RWPE2 (cell line): ENCODE results near the gene WDR1.

ENCODE experiments used
- ATAC-seq: fragments of 200-7000 bp; cut with Tn5 transposase; 3 replicates; pipeline ENCODE4 v1.9.1; 2021; ENCODE audit warnings: low read depth
- DNase-seq: peaks from one replicate; pipeline ENCODE4 v3.0.0-alpha.2; 2020; ENCODE audit warnings: low spot score
- H3K27ac ChIP-seq: fragments of 450-650 bp; 2 replicates; pipeline ENCODE4 v1.5.1; 2017; ENCODE audit warnings: mild to moderate bottlenecking; ENCODE audit not compliant: poor library complexity, severe bottlenecking
- H3K27me3 ChIP-seq: fragments of 250-450 bp; sonication (Bioruptor Pico); 2 replicates; pipeline ENCODE4 v1.5.1; 2021; ENCODE audit warnings: mild to moderate bottlenecking, moderate library complexity; ENCODE audit not compliant: insufficient read depth, poor library complexity, severe bottlenecking
- H3K36me3 ChIP-seq: fragments of 250-450 bp; sonication (Bioruptor Pico); 2 replicates; pipeline ENCODE4 v1.5.1; 2020; ENCODE audit warnings: low read depth, mild to moderate bottlenecking, moderate library complexity
- H3K4me1 ChIP-seq: fragments of 250-450 bp; sonication (Bioruptor Pico); 2 replicates; pipeline ENCODE4 v1.5.1; 2021; ENCODE audit warnings: mild to moderate bottlenecking, moderate library complexity; ENCODE audit not compliant: insufficient read depth, poor library complexity, severe bottlenecking
- H3K4me3 ChIP-seq: fragments of 250-450 bp; sonication (Bioruptor Pico); 2 replicates; pipeline ENCODE4 v1.5.1; 2021; ENCODE audit warnings: mild to moderate bottlenecking, moderate library complexity; ENCODE audit not compliant: severe bottlenecking
- H3K9me3 ChIP-seq: fragments of 250-450 bp; sonication (Bioruptor Pico); 2 replicates; pipeline ENCODE4 v1.5.1; 2021; ENCODE audit warnings: mild to moderate bottlenecking, moderate library complexity; ENCODE audit not compliant: severe bottlenecking
- CTCF ChIP-seq: fragments of 450-650 bp; IDR thresholded peaks from one replicate; pipeline ENCODE4 v1.5.1; 2017; ENCODE audit warnings: mild to moderate bottlenecking, moderate library complexity; ENCODE audit not compliant: poor library complexity, severe bottlenecking

Gene WDR1

GRCh38 chr4:10118048-10119004 lies 1.7 kb upstream of the WDR1 start:
- Histone ChIP-seq H3K4me1 (peaks cover 16% of the 10 kb centered on the region), H3K36me3 (peaks cover 26% of the 10 kb centered on the region), H3K4me3 (no peak overlapping the region), H3K27me3 (no peaks in the 10 kb centered on the region), H3K27ac (peak overlapping the region; percentile 90), H3K9me3 (no peaks in the 10 kb centered on the region)
- DNase-seq = no peak
- TF ChIP-seq CTCF = no peak
- ATAC-seq = no peak

- H3K4me1 ChIP-seq = peaks cover 15% of the 10 kb centered on the region
- H3K4me3 ChIP-seq = peak overlapping the region; percentile 89
- no peaks in the 10 kb centered on the region for H3K27me3 ChIP-seq
- ATAC-seq = no peak
- H3K36me3 ChIP-seq = peaks cover 34% of the 10 kb centered on the region
- no peak for DNase-seq
- H3K27ac ChIP-seq = peak overlapping the region; percentile 90
- H3K9me3 ChIP-seq = no peaks in the 10 kb centered on the region
- TF ChIP-seq CTCF = no peak
Observed at GRCh38 chr4:10117359-10118047, 904 bp upstream of the WDR1 start.

- Histone ChIP-seq H3K4me1 (peaks cover 15% of the 10 kb centered on the region), H3K27me3 (no peaks in the 10 kb centered on the region), H3K9me3 (no peaks in the 10 kb centered on the region), H3K27ac (peak overlapping the region; percentile 90), H3K4me3 (peak overlapping the region; percentile 89), H3K36me3 (peaks cover 48% of the 10 kb centered on the region)
- TF ChIP-seq CTCF = no peak
- DNase-seq (no peak), ATAC-seq (peak; percentile 58)
Observed at GRCh38 chr4:10115797-10116568, 616 bp downstream of the WDR1 start.

GRCh38 chr4:10115271-10115796 lies 1.3 kb downstream of the WDR1 start:
- H3K27me3 ChIP-seq = no peaks in the 10 kb centered on the region
- ATAC-seq = no peak
- peaks cover 55% of the 10 kb centered on the region for H3K36me3 ChIP-seq
- no peaks in the 10 kb centered on the region for H3K9me3 ChIP-seq
- DNase-seq = no peak
- H3K4me1 ChIP-seq = peaks cover 15% of the 10 kb centered on the region
- H3K27ac ChIP-seq = peak overlapping the region; percentile 90
- H3K4me3 ChIP-seq = peak overlapping the region; percentile 89
- no peak for TF ChIP-seq CTCF
